ENCODE results near the gene RNU6-7. TPM values are rescaled to one million over a fixed set of nuclear protein-coding genes. Genes with fewer than 3 reads are reported as not detected.

Gene RNU6-7
- total RNA-seq, 1 experiment from 2014 or later: not detected

DNA sequence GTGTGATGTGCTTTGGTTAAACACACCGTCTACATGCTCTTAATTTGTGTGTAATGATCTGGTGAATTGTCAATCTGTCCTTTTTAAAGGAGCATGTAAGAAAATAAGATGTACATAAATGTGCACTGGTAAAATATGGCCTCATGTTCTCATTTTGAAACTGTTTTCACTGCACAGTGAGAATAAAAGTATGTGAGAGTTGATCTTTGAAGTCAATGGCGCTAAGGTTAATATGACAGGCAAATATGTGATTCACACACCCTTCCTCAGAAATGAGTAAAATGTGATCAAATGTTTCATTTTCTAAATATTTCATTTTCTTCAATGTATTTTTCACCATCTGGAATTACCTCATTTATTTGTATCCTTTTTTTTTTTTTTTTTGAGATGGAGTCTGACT, 8.3 kb upstream of the RNU6-7 start:
- Histone ChIP-seq H2BK15ac (ENCODE audit: low read depth, low read length) (no peak overlapping the region), H3T11ph (ENCODE audit: low read length) (no peak overlapping the region), H3K56ac (ENCODE audit: insufficient read length, low read depth, low read length) (no peak overlapping the region), H3K4me1 (ENCODE audit: insufficient read depth, low read length) (no peaks in the 10 kb centered on the region), H3K23ac (ENCODE audit: insufficient read length, low read depth, low read length) (no peak overlapping the region), H3K4me2 (ENCODE audit: insufficient read depth, insufficient read length, low read length) (no peak overlapping the region), H4K5ac (ENCODE audit: insufficient read length, low read depth, low read length) (no peak overlapping the region), H3K79me2 (ENCODE audit: insufficient read depth, low read length) (no peaks in the 10 kb centered on the region), H4K20me1 (ENCODE audit: control insufficient read depth, insufficient read depth, insufficient read length) (no peaks in the 10 kb centered on the region), H4K91ac (ENCODE audit: insufficient read length, low read depth, low read length) (no peak overlapping the region), H3K14ac (ENCODE audit: insufficient read depth, low read length) (no peak overlapping the region), H3K27ac (ENCODE audit: insufficient read length, low read depth, low read length) (no peak overlapping the region), H2AFZ (ENCODE audit: low read length) (no peak overlapping the region), H2BK12ac (ENCODE audit: insufficient read length, low read depth, low read length) (no peak overlapping the region), H3K9ac (ENCODE audit: extremely low read depth, insufficient read length, low read length) (no peak overlapping the region), H3K23me2 (ENCODE audit: insufficient read length, low read depth, low read length, poor library complexity, severe bottlenecking) (no peaks in the 10 kb centered on the region), H2AK5ac (ENCODE audit: insufficient read length, low read length) (no peak overlapping the region), H3K4ac (ENCODE audit: low read depth, low read length) (no peak overlapping the region), H4K8ac (replicated peaks; ENCODE audit: insufficient read length, low read depth, low read length) (no peak overlapping the region), H3K9me3 (ENCODE audit: control insufficient read depth, low read depth, low read length) (no peaks in the 10 kb centered on the region), H2BK120ac (ENCODE audit: low read depth, low read length, poor library complexity, severe bottlenecking) (no peak overlapping the region), H3K18ac (ENCODE audit: insufficient read length, low read depth, low read length) (no peak overlapping the region), H3K79me1 (ENCODE audit: insufficient read depth, low read depth, low read length, poor library complexity, severe bottlenecking) (no peaks in the 10 kb centered on the region), H3K27me3 (ENCODE audit: insufficient read depth, low read length) (no peaks in the 10 kb centered on the region), H2BK5ac (ENCODE audit: insufficient read length, low read length) (no peak overlapping the region), H2BK20ac (ENCODE audit: low read depth, low read length, poor library complexity, severe bottlenecking) (no peak overlapping the region)
- Mint-ChIP-seq H3K9me3 (no peaks in the 10 kb centered on the region), H3K36me3 (ENCODE audit: insufficient read depth in 1 of 3, low read depth in 3 of 3) (no peaks in the 10 kb centered on the region), H3K27me3 (ENCODE audit: low read depth) (peaks cover 2% of the 10 kb centered on the region), H3K4me1 (peaks cover 2 to 3% of the 10 kb centered on the region in 2 experiments; a peak in 2 of 4 replicates), H3K4me3 (no peak overlapping the region), H3K27ac (no peak overlapping the region)
- DNase-seq: no peak
- no CpG with 5 or more reads among the region's 2 CpGs for WGBS (ENCODE audit: extremely low coverage, insufficient read length, low lambda C conversion rate)
- TF ChIP-seq, protein P1, sequence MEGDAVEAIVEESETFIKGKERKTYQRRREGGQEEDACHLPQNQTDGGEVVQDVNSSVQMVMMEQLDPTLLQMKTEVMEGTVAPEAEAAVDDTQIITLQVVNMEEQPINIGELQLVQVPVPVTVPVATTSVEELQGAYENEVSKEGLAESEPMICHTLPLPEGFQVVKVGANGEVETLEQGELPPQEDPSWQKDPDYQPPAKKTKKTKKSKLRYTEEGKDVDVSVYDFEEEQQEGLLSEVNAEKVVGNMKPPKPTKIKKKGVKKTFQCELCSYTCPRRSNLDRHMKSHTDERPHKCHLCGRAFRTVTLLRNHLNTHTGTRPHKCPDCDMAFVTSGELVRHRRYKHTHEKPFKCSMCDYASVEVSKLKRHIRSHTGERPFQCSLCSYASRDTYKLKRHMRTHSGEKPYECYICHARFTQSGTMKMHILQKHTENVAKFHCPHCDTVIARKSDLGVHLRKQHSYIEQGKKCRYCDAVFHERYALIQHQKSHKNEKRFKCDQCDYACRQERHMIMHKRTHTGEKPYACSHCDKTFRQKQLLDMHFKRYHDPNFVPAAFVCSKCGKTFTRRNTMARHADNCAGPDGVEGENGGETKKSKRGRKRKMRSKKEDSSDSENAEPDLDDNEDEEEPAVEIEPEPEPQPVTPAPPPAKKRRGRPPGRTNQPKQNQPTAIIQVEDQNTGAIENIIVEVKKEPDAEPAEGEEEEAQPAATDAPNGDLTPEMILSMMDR (conservative IDR thresholded peaks at IDR 0.05): no peak
